Brain pericyte (primary cell): ENCODE data around the gene PSG2.
"Not testable (repeated sequence)": the region's sequence is repeated elsewhere in the genome, so short reads cannot be mapped to it uniquely, and the experiment has no call there.

Experiments
- DNase-seq: peaks from one replicate; pipeline ENCODE4 v3.0.0-alpha.2; 2012; ENCODE audit warnings: low read depth, low spot score

Gene PSG2

DNA sequence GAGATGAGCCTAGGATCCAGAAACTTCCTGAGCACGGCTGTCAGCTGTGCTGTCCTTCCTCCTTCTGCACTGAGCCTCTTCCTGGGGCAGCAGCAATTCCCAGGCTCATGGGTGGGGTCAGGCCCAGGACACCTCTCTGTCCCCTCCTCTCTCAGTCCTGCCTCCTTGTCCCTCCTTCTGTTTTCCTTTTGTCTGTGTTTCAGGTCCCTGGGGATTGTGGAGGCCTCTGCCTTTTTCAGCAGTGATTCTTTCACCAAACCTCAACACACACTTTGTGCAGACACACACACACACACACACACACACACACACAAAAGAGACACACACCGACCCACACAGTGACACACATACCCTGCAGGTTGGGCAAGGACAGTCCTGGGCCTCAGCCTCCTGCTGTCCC, at the start of gene PSG2:
PSG2 (minus strand) TSS at position 101 of the 400 bp plus-strand sequence. CDS start 132 bp downstream, outside the sequence.
- not testable (repeated sequence) for DNase-seq

DNA sequence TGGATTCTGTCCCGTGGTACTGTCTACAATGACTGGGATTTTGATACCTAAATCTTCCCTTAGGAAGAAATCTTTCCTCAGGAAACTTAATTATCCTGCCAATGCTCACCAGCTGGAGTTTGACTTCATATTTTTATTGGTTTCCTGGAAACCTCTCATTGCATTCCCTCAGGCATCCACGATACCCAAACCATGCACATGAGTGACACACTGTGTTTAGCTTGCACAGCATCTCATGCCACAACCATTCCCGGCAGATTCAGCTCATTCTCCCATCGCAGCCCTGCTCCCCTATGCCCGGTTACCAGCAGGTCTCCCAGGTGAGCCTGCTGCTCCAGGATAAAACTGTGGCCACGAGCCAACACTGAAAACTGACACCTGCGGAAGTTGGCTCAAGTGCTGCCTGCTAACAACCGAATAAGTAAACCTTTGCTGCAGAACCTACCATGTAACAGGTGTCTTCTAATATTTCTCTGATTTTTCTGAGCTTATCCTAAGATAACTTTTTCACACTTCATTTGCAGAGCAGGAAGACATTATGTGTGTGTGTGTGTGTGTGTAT, 48.9 kb upstream of the PSG2 start:
- DNase-seq, result not testable (repeated sequence)

DNA sequence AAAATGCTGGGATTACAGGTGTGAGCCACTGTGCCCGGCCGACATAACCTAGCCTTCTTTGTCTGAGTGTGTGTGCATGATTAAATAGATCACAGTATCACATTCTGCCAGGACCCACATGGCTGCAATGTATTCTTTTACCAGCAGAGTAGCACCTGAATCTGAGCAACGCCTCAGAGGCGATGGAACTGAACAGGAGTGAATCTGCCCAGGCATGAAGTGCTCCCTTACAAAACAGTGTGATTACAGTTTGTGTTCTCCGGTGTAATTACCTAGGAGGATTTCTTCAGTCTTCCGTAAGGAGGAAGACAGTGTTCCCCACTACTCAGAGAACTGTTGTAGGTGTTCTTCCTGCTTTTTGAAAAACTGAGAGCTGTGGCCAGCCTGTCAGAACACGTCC, 46.7 kb upstream of the PSG2 start:
- not testable (repeated sequence) for DNase-seq

DNA sequence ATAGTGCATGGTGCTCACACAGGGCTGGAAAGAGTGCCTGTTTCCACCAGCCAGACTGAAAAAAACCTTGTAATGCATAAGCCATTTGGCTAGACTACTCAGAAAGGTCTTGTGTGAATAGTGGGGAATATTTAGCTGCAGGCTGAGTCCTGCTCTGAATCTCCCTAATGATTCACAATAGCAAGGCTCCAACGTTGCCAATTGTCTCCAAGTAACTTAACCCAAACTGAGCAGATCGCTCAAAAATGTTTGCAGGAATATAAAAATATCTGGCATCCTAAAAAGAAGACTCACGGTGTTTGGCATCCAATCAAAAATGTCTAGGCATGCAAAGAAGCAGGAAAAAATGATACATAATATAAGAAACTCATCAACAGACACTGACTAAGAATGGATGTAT, 44.8 kb upstream of the PSG2 start:
- DNase-seq, result not testable (repeated sequence)

DNA sequence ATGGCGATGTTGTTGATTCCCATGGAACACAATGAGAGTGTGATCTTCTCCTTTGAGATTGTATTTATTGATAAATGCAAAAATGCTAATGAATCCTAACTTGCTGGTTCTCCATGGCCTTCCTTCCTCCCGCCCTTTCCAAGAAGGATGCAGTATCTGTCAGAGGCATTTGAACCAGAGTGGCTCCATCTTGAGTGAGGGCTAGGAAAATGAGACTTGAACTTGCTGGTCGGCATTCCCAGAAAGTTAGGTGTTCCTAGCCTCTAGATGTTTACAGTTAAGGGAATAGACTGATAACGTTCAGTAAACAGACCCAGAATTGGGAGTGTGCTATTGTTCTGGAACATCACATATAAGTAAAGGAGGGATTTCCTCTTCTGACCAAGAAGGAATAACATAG, 44.2 kb upstream of the PSG2 start:
- no peak for DNase-seq

DNA sequence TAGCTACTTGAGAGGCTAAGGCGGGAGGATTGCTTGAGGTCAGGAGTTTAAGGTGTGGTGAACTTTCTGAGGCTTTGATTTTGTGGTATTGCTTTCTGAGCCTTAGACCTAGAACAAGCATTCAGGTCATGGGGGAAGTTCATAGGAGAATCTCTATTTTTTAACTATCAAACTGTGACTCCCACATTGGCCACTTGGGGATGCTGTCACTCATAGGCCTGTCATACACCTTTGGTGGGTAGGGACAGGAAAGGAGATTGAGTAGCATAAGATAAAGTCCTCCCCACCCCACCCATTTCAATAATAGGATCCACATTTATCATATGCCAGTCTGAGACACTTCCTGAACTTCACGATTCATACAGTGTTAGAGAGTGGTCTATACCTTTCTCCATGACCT, 41.9 kb upstream of the PSG2 start:
- DNase-seq, result no peak

DNA sequence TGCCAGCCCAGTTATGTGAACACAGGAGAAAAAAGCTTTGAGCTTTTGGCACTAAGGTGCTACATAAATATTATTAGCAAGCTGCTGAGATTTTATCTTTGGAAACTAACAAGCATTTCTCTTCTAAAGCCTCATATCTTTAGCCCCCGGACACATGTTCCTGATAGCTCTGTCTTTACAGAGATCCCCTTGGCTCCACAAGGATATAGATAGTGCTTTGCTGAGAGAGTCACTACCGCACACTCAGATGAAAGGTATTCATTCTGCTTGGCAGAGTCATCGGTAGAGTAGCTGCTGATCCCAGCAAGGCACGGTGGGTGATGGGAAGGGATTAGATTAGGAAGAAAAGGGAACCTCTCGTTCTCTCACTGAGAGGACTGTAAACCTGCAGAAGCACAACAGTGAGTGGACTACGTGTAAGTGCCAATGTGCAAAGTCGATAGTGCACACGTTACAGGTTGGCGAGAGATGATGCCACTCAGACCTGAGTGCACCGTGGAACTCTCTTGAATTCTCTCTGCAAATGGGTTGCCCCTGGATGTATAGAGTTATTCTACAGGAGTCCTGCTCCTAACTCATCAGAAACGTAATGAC, 38.0 kb upstream of the PSG2 start:
- DNase-seq, result not testable (repeated sequence)

DNA sequence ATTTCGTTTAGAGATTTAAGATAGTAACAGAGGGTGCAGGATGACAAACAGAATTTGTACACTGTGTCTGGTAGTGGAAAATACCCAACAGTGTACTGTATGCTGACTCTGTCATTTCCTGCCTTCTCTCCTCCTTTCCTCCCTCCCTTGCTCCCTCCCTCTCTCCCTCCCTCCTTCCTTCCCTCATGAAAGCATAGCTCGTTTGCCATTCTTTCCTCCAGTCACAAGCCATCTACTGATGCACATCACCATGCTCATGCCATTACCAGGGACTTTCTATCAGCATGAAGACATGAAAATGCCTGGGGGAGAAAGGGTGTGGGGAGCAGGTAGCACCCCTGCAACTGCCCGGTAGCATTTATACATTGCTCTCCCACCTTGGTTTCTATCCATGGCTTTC, 37.0 kb upstream of the PSG2 start:
- DNase-seq, result not testable (repeated sequence)

DNA sequence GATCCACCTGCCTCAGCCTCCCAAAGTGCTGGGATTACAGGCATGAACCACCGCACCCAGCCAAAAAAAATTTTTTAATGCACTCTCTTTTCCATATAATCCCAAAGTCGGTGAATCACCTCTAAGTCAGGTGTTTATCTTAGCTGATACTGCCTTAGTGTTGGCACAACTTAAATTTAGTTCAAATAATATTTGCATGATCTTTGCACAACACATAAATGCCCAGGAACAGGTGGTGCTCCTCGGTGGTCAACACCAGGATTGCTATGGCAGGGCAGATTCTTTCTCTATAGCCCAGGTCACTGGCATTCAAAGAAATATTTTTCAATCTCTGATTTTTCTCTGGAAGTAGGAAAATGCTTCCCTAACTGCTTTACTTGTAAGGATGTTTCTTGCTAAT, 33.9 kb upstream of the PSG2 start:
- not testable (repeated sequence) for DNase-seq

DNA sequence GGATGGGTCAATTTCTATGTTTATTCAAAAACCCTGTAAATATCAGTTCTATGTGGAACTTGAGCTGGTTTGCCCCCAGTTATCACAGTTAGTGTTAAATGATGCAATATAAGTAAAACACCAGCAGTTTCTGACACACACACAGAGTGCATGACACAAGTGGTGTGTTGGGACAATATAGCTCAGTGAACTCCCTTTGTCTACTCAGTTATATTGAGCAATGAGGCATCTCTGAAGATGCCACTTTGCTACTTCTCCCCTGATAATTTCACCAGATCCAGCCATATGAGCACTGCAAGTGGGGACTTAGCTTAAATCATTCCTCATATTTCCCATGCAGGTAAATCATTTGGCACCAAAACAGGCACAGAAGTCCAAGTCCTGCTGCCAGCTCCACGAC, 33.0 kb upstream of the PSG2 start:
- not testable (repeated sequence) for DNase-seq

DNA sequence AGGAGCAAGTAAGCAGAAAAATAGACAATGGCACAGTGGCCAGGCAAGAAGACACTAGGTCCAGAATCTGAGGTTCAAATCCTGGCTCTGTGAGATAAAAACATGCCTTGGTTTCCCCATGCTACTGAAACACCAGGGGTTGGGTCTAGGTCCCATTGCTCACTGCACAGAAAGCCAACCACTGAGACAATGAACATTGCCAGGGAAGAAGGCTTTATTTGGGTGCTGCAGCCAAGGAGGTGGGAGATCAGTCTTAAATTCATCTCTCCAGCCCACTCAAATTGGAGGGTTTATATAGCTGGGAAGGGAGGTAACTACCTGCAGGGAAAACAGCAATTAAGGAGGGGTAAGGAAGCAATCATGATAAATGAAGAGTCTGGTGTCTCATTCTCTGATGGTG, 32.6 kb upstream of the PSG2 start:
- DNase-seq, result not testable (repeated sequence)

DNA sequence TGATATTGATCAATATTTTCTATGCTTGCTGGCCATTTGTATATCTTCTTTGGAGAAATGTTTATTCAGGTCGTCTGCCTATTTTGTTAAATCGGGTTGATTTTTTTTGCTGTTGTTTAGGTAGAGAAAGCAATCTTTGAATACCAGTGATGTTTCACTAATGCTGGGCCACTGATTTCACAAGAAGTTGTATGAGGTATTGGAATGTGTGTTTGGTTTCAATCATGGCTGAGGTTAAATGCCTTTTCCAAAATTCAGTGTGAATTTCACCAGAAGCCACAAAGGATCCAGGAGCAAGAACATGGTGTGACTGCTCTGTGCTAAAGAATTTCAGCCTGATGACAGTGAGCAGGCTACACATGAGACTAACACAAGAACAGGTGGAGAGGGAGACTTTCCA, 32.1 kb upstream of the PSG2 start:
- not testable (repeated sequence) for DNase-seq

DNA sequence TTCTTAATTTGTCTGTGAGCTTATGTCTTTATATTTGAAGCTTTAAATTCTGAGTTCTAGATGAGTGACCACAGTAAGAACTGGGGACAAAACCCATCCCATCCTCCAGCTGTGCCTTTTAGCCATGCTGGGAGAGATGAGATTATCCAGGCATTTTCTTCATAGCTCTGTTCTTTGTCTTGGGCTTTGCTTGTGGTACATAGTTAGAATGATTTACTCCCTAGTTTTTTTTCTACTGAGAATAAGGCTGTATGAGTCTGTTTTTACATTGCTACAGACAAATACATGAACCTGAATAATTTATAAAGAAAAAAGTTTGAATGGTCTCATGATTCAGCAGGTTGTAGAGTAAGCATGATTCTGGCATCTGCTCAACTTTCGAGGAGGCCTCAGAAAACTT, 24.9 kb upstream of the PSG2 start:
- DNase-seq, result not testable (repeated sequence)

DNA sequence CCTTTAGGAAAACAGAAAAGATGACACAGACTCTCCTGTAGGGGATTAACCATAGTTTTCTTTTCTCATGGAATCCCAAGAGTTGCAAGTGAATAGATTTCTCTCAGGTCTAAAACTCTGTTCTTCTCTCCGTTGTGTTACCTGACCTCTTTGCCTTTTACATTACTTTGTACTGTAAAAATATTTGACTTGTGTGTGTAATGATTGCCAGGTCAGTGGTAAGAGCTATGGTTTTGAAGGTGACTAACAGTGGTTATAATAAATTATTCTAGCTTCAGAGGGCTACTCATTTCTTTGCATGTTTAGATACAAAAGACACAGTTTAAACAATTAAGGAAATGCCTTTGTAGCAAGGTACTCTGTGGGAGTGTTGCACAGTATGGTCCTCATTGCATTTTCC, 23.0 kb upstream of the PSG2 start:
- no peak for DNase-seq

DNA sequence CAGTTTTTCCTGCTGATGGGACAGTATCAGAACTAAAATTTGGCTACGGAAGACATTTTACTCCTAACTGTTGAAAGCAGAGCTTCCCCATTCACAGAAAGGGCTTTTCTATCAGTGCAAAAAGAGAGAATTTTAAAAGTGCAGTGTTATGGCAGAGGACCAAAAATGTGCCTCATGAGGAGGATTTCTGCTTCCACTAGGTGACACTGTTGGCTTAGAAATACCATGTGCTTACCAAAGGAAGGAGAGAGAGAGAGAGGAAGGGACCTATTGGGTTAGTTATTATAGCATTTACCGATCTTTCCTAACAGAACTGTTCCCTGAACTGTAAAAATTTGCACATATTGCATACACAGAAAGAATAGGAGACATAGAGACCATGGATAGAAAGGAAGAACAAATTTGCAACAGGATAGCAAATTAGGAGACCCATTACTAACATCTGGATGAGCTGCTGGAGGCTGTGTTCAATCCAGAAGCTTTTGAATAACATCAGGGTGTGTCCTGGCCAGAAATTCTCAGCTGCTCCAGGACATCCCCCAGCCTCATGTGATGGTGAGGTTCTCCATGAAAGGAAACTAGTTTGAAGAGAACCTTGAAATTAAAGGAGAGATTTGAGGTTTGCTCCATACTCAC, 21.8 kb upstream of the PSG2 start:
- not testable (repeated sequence) for DNase-seq

DNA sequence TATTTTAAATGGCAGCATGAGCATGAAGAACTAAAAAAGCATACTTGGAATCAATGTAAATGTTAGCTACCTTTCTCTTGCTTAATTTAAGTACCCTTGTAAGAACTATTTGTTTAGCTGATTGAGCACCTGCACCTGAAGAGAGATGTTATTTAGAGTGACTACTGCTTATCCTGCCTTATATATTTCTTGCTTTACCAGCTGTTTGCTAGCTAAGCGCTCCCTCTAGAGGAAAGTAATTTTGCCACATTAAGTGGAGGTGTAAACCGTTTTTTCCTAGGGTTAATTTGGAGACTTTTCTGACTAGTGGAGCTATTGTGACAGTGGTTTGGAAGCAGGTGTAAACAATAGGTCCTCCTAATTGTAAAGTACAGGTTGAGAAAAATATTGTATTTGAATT, 19.4 kb upstream of the PSG2 start:
- no peak for DNase-seq

DNA sequence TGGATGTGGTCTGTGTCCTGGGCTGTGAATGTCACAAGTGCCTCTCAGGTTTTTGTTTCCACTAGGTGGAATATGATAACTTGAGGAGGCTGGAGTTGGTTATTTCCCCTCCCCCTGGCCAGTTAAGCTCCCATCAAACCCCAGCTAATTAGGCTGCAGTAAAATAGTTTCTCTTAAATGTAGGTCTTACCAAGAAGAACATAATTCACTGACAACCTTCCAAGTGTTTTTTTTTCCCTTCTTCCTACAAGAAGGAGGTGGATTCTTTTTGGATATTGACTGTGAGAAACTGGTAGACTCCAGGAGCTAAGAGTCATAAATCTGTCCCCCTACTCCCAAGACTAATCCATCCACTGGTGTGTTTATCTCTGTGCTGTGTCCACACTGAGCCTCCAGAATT, 15.9 kb upstream of the PSG2 start:
- DNase-seq, result not testable (repeated sequence)

DNA sequence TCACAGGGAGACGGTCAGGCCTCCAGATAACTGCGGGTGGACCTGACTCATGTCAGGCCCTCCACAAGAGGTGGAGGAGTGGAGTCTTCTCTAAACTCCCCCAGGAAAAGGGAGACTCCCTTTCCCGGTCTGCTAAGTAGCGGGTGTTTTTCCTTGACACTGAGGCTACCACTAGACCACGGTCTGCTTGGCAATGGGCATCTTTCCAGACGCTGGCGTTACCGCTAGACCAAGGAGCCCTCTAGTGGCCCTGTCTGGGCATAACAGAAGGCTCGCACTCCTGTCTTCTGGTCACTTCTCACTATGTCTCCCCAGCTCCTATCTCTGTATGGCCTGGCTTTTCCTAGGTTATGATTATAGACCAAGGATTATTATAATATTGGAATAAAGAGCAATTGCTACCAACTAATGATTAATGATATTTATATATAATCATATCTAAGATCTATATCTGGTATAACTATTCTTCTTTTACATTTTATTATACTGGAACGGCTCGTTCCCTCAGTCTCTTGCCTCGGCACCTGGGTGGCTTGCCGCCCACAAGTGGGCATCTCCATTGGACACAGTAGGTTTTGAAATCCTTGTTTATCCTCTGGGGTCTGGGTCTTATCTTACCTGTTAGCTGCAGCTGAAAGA, 5.3 kb upstream of the PSG2 start:
- DNase-seq, result not testable (repeated sequence)

DNA sequence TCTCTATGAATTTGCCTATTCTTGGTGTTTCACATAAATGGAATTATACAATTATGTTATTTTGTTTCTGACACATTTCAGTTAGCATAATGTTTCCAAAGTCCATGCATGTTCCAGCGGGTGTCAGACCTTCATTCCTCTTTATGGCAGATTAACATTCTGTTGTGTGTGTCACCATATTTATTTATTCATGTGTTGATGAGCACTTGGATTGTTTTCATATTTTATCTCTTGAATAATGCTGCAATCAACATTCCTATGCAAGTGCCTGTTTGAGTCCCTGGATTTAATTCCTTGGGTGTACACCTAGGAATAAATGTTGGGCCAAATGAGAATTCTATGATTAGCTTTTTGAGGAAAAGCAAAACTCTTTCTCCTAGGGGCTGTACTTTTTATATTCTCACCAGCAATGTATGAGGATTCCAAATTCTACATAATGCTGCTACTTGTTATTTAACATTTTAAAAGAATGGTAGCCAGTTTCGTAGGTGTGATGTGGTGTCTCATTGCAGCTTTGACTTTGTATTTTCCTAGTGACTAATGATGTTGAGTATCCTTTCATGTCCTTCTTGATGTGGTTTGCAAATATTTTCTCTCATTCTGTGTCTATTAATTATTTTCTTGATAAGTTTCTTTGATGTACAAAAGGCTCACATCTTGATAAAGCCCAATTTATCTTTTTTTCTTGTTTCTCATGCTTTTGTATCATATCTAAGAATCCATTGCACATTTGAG, 3.5 kb upstream of the PSG2 start:
- DNase-seq, result not testable (repeated sequence)

DNA sequence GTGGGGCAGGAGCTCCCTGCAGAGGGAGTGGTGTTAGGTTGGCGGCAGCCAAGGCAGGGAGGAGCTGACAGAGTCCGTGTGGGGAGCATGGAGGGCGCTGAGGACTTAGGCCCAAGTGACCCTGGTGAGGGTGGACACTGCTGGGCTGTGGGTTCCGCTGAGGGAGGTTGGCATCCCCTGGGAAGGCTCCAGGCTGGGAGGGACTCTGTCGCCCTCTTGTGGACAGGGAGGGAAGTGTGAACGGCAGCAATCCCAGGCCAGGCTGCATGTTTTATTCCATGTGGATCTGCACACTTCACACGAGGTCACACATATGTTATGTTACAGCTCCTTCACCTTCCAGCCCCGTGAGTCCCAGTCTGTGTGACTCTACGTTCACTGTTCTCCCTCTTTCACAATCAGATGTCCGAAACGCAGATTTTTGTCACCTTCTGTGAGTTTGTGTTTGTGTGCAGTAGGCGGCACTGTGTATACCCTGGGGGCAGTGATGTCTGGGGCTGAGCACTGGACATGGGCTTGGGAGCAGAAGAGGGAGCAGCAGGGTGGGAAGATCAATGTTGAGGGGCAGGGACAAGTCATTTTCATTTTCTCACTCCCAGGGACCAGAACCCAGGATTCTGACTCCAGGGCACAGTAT, 1.8 kb upstream of the PSG2 start:
- not testable (repeated sequence) for DNase-seq

DNA sequence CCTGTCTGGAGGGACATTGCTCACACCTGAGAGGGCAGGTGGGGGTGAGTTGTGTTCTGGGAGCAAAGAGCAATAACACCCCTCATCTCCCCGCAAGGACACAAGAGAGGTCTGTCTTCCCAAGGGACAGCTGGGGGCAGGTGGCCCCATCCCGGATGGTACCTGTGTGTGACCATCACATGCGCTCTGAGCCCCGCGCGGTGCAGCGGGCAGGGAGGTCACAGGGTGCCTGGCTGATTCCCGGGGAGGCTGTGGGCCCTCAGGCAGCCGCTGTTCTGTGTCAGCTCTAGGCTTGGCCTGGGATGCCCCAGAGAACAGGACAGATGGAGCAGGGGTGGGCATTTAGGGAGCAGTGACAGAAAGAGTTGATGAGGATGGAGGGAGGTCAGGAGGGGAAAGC, 1.2 kb upstream of the PSG2 start:
- not testable (repeated sequence) for DNase-seq

DNA sequence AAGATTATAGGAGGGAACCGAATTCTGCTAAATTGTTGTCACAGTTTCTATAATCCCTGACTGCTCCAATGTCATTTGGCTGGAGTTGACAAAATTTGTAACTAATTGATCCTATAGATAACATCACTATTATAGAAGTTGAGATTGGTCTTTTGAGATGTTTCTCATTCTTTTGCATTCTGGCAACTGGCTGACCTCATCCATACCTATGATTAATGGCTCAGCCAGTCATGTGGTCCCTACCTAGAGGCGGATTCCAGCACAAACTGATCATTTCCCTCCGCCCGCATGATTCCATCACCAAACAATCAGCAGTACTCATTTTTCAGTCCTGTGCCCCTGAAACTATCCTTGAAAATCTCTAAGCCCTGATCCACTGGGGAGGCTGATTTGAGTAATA, 4.2 kb downstream of the PSG2 start:
- no peak for DNase-seq
